Peyer's patch (tissue), 4 donors: ENCODE results near the gene PTBP1.

ENCODE experiments used
- POLR2A ChIP-seq, 2 donors: fragments of 450-650 bp; IDR thresholded peaks; one replicate each; pipeline ENCODE4 v1.5.1; 2017; ENCODE audit warnings: antibody characterized with exemption in 2 of 2, mild to moderate bottlenecking in 2 of 2, moderate library complexity in 2 of 2
- TF ChIP-seq, protein P1 (sequence below), 6 experiments: fragments of 450-650 bp in 4 of 6; fragments of 200-600 bp in 2 of 6; sonication (generic) in 1 of 6; IDR thresholded peaks; one replicate each; pipeline ENCODE4 v1.5.1; 2017 to 2019; ENCODE audit warnings: antibody characterized with exemption in 6 of 6, mild to moderate bottlenecking in 3 of 6, moderate library complexity in 1 of 6

DNA sequence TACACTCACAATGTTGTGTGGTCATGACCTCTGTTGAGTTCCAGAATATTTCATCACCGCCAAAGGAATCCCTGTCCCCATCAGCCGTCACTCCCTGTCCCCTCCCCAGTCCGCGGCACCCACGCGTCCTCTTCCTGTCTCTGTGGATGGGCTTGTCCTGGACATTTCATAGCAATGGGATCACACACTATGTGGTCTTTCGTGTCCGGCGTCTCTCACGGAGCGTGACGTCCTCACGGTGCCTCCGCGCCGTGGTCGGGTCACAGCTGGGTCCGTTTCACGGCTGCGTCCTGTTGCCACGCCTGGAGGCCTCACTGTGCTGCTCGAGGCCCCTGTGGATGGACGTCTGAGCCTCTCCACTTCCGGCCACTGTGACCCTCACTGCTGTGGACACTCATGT lies 37.0 kb downstream of the PTBP1 start:
- TF ChIP-seq, protein P1, sequence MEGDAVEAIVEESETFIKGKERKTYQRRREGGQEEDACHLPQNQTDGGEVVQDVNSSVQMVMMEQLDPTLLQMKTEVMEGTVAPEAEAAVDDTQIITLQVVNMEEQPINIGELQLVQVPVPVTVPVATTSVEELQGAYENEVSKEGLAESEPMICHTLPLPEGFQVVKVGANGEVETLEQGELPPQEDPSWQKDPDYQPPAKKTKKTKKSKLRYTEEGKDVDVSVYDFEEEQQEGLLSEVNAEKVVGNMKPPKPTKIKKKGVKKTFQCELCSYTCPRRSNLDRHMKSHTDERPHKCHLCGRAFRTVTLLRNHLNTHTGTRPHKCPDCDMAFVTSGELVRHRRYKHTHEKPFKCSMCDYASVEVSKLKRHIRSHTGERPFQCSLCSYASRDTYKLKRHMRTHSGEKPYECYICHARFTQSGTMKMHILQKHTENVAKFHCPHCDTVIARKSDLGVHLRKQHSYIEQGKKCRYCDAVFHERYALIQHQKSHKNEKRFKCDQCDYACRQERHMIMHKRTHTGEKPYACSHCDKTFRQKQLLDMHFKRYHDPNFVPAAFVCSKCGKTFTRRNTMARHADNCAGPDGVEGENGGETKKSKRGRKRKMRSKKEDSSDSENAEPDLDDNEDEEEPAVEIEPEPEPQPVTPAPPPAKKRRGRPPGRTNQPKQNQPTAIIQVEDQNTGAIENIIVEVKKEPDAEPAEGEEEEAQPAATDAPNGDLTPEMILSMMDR (IDR thresholded peaks at IDR 0.05), result no peak
- TF ChIP-seq POLR2A (IDR thresholded peaks at IDR 0.05), result no peak
